ENCODE measurements around the gene MRPS18B. TPM values are rescaled to one million over a fixed set of nuclear protein-coding genes. Genes with fewer than 3 reads are reported as not detected.

Gene MRPS18B
- polyA plus RNA-seq, 1 donor from 2014 or later: 77.7 TPM

DNA sequence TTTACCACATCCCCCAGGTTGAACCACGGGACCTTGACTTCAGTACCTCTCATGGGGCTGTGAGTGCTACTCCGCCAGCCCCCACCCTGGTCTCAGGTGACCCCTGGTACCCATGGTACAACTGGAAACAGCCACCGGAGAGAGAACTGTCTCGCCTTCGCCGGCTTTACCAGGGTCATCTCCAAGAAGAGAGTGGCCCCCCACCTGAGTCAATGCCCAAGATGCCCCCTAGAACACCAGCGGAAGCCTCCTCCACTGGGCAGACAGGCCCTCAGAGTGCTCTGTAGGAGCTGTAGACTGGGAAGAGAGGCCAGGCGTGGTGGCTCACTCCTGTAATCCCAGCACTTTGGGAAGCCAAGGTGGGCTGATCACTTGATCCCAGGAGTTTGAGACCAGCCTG is 7.9 kb downstream of the MRPS18B start:
- H3K9me3 ChIP-seq (ENCODE audit: low read length): no peaks in the 10 kb centered on the region
- no peak overlapping the region for H3K27ac ChIP-seq (ENCODE audit: low read length)
- no peak overlapping the region for H2AFZ ChIP-seq (ENCODE audit: low read depth, low read length)
- no peaks in the 10 kb centered on the region for H3K9me2 ChIP-seq (ENCODE audit: insufficient read depth, low read length)
- H3F3A ChIP-seq (ENCODE audit: insufficient read depth, low read length, poor library complexity, severe bottlenecking): no peaks in the 10 kb centered on the region
- no peak overlapping the region for H3K9ac ChIP-seq (ENCODE audit: low read length)
- H3K4me2 ChIP-seq (ENCODE audit: low read length): no peak overlapping the region
- TF ChIP-seq TAF1 (IDR thresholded peaks at IDR 0.05; ENCODE audit: low read depth) (no peak), POLR2AphosphoS5 (IDR thresholded peaks at IDR 0.05) (no peak), EZH2 (IDR thresholded peaks at IDR 0.05; ENCODE audit: borderline replicate concordance, insufficient read depth, low read length, poor library complexity, severe bottlenecking) (no peak), RAD21 (conservative IDR thresholded peaks at IDR 0.05) (no peak), EP300 (conservative IDR thresholded peaks at IDR 0.05; ENCODE audit: poor library complexity, severe bottlenecking) (no peak), SMC3 (conservative IDR thresholded peaks at IDR 0.05; ENCODE audit: poor library complexity) (no peak), MXI1 (conservative IDR thresholded peaks at IDR 0.05; ENCODE audit: poor library complexity, severe bottlenecking) (no peak)
- TF ChIP-seq, protein P1, sequence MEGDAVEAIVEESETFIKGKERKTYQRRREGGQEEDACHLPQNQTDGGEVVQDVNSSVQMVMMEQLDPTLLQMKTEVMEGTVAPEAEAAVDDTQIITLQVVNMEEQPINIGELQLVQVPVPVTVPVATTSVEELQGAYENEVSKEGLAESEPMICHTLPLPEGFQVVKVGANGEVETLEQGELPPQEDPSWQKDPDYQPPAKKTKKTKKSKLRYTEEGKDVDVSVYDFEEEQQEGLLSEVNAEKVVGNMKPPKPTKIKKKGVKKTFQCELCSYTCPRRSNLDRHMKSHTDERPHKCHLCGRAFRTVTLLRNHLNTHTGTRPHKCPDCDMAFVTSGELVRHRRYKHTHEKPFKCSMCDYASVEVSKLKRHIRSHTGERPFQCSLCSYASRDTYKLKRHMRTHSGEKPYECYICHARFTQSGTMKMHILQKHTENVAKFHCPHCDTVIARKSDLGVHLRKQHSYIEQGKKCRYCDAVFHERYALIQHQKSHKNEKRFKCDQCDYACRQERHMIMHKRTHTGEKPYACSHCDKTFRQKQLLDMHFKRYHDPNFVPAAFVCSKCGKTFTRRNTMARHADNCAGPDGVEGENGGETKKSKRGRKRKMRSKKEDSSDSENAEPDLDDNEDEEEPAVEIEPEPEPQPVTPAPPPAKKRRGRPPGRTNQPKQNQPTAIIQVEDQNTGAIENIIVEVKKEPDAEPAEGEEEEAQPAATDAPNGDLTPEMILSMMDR (IDR thresholded peaks at IDR 0.05; ENCODE audit: poor library complexity, severe bottlenecking): no peak
- TF ChIP-seq, protein P2, sequence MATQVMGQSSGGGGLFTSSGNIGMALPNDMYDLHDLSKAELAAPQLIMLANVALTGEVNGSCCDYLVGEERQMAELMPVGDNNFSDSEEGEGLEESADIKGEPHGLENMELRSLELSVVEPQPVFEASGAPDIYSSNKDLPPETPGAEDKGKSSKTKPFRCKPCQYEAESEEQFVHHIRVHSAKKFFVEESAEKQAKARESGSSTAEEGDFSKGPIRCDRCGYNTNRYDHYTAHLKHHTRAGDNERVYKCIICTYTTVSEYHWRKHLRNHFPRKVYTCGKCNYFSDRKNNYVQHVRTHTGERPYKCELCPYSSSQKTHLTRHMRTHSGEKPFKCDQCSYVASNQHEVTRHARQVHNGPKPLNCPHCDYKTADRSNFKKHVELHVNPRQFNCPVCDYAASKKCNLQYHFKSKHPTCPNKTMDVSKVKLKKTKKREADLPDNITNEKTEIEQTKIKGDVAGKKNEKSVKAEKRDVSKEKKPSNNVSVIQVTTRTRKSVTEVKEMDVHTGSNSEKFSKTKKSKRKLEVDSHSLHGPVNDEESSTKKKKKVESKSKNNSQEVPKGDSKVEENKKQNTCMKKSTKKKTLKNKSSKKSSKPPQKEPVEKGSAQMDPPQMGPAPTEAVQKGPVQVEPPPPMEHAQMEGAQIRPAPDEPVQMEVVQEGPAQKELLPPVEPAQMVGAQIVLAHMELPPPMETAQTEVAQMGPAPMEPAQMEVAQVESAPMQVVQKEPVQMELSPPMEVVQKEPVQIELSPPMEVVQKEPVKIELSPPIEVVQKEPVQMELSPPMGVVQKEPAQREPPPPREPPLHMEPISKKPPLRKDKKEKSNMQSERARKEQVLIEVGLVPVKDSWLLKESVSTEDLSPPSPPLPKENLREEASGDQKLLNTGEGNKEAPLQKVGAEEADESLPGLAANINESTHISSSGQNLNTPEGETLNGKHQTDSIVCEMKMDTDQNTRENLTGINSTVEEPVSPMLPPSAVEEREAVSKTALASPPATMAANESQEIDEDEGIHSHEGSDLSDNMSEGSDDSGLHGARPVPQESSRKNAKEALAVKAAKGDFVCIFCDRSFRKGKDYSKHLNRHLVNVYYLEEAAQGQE (IDR thresholded peaks at IDR 0.05; ENCODE audit: borderline replicate concordance): no peak
- peaks cover 10% of the 10 kb centered on the region for H3K36me3 ChIP-seq (ENCODE audit: insufficient read depth, low read length)
- H3K79me2 ChIP-seq (replicated peaks; ENCODE audit: insufficient read depth, low read length): peaks cover 22% of the 10 kb centered on the region
- no peaks in the 10 kb centered on the region for H3K27me3 ChIP-seq (ENCODE audit: insufficient read depth, low read depth, low read length)
- no peak overlapping the region for H3K4me3 ChIP-seq (ENCODE audit: low read length)
- no peaks in the 10 kb centered on the region for H4K20me1 ChIP-seq (ENCODE audit: insufficient read depth)

DNA sequence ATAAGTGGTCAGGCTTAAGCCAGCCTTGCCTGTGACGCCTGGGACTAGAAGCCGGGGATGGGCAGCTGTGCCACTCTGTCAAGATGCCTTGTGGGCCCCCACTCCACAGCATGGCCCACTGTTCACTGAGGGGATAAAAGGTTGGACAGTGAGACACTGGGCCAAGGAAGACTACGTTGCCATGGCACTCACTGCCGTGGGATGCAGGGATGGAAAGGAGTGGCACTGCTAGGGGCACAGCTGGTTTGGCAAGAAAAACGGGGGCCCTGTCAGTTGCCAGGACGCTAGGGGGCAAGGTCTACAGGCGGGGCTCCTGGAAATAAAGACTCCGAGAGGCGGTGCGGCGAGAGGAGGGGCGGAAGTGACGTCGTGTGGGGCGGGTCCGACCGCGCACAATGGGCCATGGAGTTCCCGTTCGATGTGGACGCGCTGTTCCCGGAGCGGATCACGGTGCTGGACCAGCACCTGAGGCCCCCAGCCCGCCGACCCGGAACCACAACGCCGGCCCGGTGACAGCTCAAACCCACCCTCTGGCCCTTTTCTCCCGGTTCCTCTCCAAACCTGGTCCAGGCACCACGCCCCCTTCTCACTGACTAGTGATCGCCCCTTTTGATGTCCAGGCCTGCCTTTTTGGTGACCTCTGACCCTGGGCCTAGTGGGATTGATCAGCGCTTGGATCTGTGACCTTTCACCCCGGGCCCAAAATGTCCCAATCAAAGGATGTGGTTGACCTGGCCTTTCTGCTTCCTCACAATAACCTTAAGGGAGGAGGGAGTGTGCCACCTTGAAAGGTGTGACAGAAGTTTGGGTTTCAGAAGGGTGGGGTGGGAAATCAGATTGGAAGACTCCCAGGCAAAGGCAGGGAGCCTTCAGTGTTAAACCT is 9.1 kb downstream of the MRPS18B start, which contains the start of gene ATAT1:
TSS of gene ATAT1 (plus strand) at position 391 of the 883 bp plus-strand sequence.
- Histone ChIP-seq H2AFZ (ENCODE audit: low read depth, low read length) (peak within 1 kb of the TSS; percentile 94), H3K4me3 (ENCODE audit: low read length) (peak within 1 kb of the TSS; percentile 88), H3K4me2 (ENCODE audit: low read length) (peak within 1 kb of the TSS; percentile 97), H3K9ac (ENCODE audit: low read length) (peak within 1 kb of the TSS; percentile 99), H3K27ac (ENCODE audit: low read length) (peak within 1 kb of the TSS; percentile 97), H3K9me2 (ENCODE audit: insufficient read depth, low read length) (no peaks in the 10 kb centered on the region), H3K9me3 (ENCODE audit: low read length) (no peaks in the 10 kb centered on the region), H3K36me3 (ENCODE audit: insufficient read depth, low read length) (peaks cover 10% of the 10 kb centered on the region), H3K79me2 (replicated peaks; ENCODE audit: insufficient read depth, low read length) (peaks cover 22% of the 10 kb centered on the region), H3K27me3 (ENCODE audit: insufficient read depth, low read depth, low read length) (no peaks in the 10 kb centered on the region), H4K20me1 (ENCODE audit: insufficient read depth) (no peaks in the 10 kb centered on the region), H3F3A (ENCODE audit: insufficient read depth, low read length, poor library complexity, severe bottlenecking) (no peaks in the 10 kb centered on the region)
- peak; percentile 57 for TF ChIP-seq EP300 (conservative IDR thresholded peaks at IDR 0.05; ENCODE audit: poor library complexity, severe bottlenecking)
- TF ChIP-seq, protein P1 (IDR thresholded peaks at IDR 0.05; ENCODE audit: poor library complexity, severe bottlenecking): peak; percentile 82
- peak; percentile 31 for TF ChIP-seq RAD21 (conservative IDR thresholded peaks at IDR 0.05)
- peak; percentile 99 for TF ChIP-seq POLR2AphosphoS5 (IDR thresholded peaks at IDR 0.05)
- TF ChIP-seq, protein P2 (IDR thresholded peaks at IDR 0.05; ENCODE audit: borderline replicate concordance): peak; percentile 98
- TF ChIP-seq MXI1 (conservative IDR thresholded peaks at IDR 0.05; ENCODE audit: poor library complexity, severe bottlenecking): peak; percentile 57
- TF ChIP-seq TAF1 (IDR thresholded peaks at IDR 0.05; ENCODE audit: low read depth): peak; percentile 99
- TF ChIP-seq EZH2 (IDR thresholded peaks at IDR 0.05; ENCODE audit: borderline replicate concordance, insufficient read depth, low read length, poor library complexity, severe bottlenecking): no peak
- no peak for TF ChIP-seq SMC3 (conservative IDR thresholded peaks at IDR 0.05; ENCODE audit: poor library complexity)
